B cell (primary cell): ENCODE results near the gene CENPQ. TPM values are rescaled to one million over a fixed set of nuclear protein-coding genes. Genes with fewer than 3 reads are reported as not detected.

ENCODE experiments used
- ATAC-seq: fragments of 200-7000 bp; cut with Tn5 transposase; one replicate; pipeline ENCODE4 v1.10.0; 2021; ENCODE audit warnings: low read depth, mild to moderate bottlenecking, moderate number of reproducible peaks, moderate library complexity
- CTCF ChIA-PET: fragments of 350-600 bp; sonication (Branson Sonifier 250); formaldehyde crosslinking; loops from one replicate; lab custom pipeline; 2021; ENCODE audit warnings: antibody characterized with exemption, inconsistent platforms; lab: Charles Lee
- POLR2A ChIA-PET: fragments of 350-600 bp; sonication (Branson Sonifier 250); formaldehyde crosslinking; loops from one replicate; lab custom pipeline; 2021; ENCODE audit warnings: antibody characterized with exemption; lab: Charles Lee
- DNase-seq: peaks from one replicate; pipeline ENCODE4 v3.0.0; 2013
- H2AFZ ChIP-seq: 2 replicates; pipeline ENCODE4 v1.6.1; 2012; ENCODE audit warnings: mild to moderate bottlenecking, low read depth, low read length; ENCODE audit not compliant: insufficient read depth, poor library complexity, severe bottlenecking
- H3K27ac ChIP-seq, 2 donors: 1 replicate in 1 of 2; 2 replicates in 1 of 2; pipeline ENCODE4 v1.5.1; 2012 to 2013; ENCODE audit warnings: low read length in 2 of 2, mild to moderate bottlenecking in 2 of 2, moderate library complexity in 1 of 2
- H3K27me3 ChIP-seq, 4 experiments: fragments of 200-600 bp in 1 of 4; sonication (generic) in 1 of 4; replicated peaks in 1 of 4; 1 replicate in 2 of 4; 2 replicates in 2 of 4; pipeline versions ENCODE4 v1.6.1 to v1.7.0; 2013 to 2016; ENCODE audit warnings: low read length in 3 of 4, mild to moderate bottlenecking in 2 of 4, mixed read lengths in 1 of 4, moderate library complexity in 1 of 4; ENCODE audit not compliant: insufficient read depth in 4 of 4, control insufficient read depth in 3 of 4; ENCODE audit errors: control extremely low read depth in 1 of 4
- H3K36me3 ChIP-seq, 2 experiments: replicated peaks in 1 of 2; 1 replicate in 1 of 2; 2 replicates in 1 of 2; pipeline versions ENCODE4 v1.6.1 to v1.7.1; 2013; ENCODE audit warnings: low read length in 1 of 2; ENCODE audit not compliant: insufficient read depth in 2 of 2, control insufficient read depth in 1 of 2; ENCODE audit errors: control extremely low read depth in 1 of 2, extremely low read depth in 1 of 2
- H3K4me1 ChIP-seq, 2 donors: fragments of 200-600 bp in 1 of 2; sonication (generic) in 1 of 2; 1 replicate in 1 of 2; 2 replicates in 1 of 2; pipeline versions ENCODE4 v1.5.1 to v1.6.1; 2013 to 2017; ENCODE audit warnings: low read length in 2 of 2; ENCODE audit not compliant: control insufficient read depth in 2 of 2, insufficient read depth in 2 of 2
- H3K4me2 ChIP-seq: replicated peaks from 2 replicates; pipeline ENCODE3; 2012; ENCODE audit warnings: mild to moderate bottlenecking, low read depth, low read length; ENCODE audit not compliant: poor library complexity, severe bottlenecking
- H3K4me3 ChIP-seq, 5 experiments: fragments of 200-600 bp in 1 of 5; sonication (generic) in 1 of 5; 1 replicate in 3 of 5; 2 replicates in 2 of 5; pipeline versions ENCODE4 v1.5.1 to v1.7.0; 2011 to 2016; ENCODE audit warnings: low read length in 4 of 5, mild to moderate bottlenecking in 4 of 5, low read depth in 2 of 5, control low read depth in 1 of 5, moderate library complexity in 1 of 5; ENCODE audit not compliant: insufficient read depth in 1 of 5; ENCODE audit errors: control extremely low read depth in 1 of 5, extremely low read depth in 1 of 5
- H3K79me2 ChIP-seq: fragments of 200-600 bp; sonication (generic); one replicate; pipeline ENCODE4 v1.6.0; 2016; ENCODE audit warnings: low read length; ENCODE audit not compliant: control insufficient read depth, insufficient read depth
- H3K9ac ChIP-seq: fragments of 200-600 bp; sonication (generic); 2 replicates; pipeline ENCODE4 v1.6.1; 2017; ENCODE audit warnings: mild to moderate bottlenecking, low read length, moderate library complexity
- H3K9me3 ChIP-seq, 3 donors: one replicate each; pipeline versions ENCODE4 v1.6.1 to v1.7.1; 2013; ENCODE audit warnings: low read length in 2 of 3; ENCODE audit not compliant: control insufficient read depth in 2 of 3, insufficient read depth in 1 of 3; ENCODE audit errors: control extremely low read depth in 1 of 3
- H4K20me1 ChIP-seq: 2 replicates; pipeline ENCODE4 v1.6.0; 2012; ENCODE audit warnings: mild to moderate bottlenecking, low read length; ENCODE audit not compliant: insufficient read depth, control insufficient read depth, poor library complexity, severe bottlenecking
- H3K27ac Mint-ChIP-seq: one replicate; pipeline ENCODE4 v1.8.0; 2021; ENCODE audit warnings: mixed read lengths
- H3K27me3 Mint-ChIP-seq: one replicate; pipeline ENCODE4 v1.8.0; 2021; ENCODE audit warnings: mixed read lengths
- H3K4me1 Mint-ChIP-seq: one replicate; pipeline ENCODE4 v1.8.0; 2021; ENCODE audit warnings: mixed read lengths
- H3K4me3 Mint-ChIP-seq: one replicate; pipeline ENCODE4 v1.8.0; 2021; ENCODE audit warnings: mixed read lengths
- H3K9me3 Mint-ChIP-seq: one replicate; pipeline ENCODE4 v1.8.0; 2022; ENCODE audit warnings: mixed read lengths; ENCODE audit not compliant: insufficient read depth
- EZH2 ChIP-seq: IDR thresholded peaks from 2 replicates; pipeline ENCODE4 v1.6.1; 2012; ENCODE audit warnings: borderline replicate concordance, low read depth, mild to moderate bottlenecking, moderate library complexity, low read length; ENCODE audit not compliant: insufficient read depth, poor library complexity, severe bottlenecking
- WGBS: methylation state at CpG from one replicate; pipeline ENCODE4 v1.1.5; 2013; ENCODE audit warnings: missing lambda C conversion rate; ENCODE audit not compliant: insufficient coverage; 5-methylcytosine and 5-hydroxymethylcytosine counted together
- intact Hi-C: fragments of 100-400 bp; cut with micrococcal nuclease; formaldehyde crosslinking; loops from one replicate; pipeline ENCODE4 v1.10.0; 2022
- polyA plus RNA-seq: library from polyadenylated mRNA; depleted of rRNA; stranded (reverse); fragments of >200 nt; gene quantifications from 2 replicates; pipeline ENCODE4 v1.2.3, GENCODE V29; 2012
- total RNA-seq, 2 donors: library from RNA; stranded (reverse); fragments of 120-200 nt in 1 of 2; gene quantifications; 1 replicate in 1 of 2; 2 replicates in 1 of 2; pipeline versions ENCODE4 v1.2.3 to v1.2.4, GENCODE V29; 2013 to 2022
- TF ChIP-seq, protein P1 (sequence below): fragments of 200-600 bp; IDR thresholded peaks from one replicate; pipeline ENCODE4 v1.8.0; 2022; ENCODE audit warnings: antibody characterized with exemption, mild to moderate bottlenecking

Gene CENPQ
- total and polyA plus RNA-seq, 2 donors (not counting 1 experiment from before 2014, with no cell fraction given): 3.3 to 6.6 TPM

DNA sequence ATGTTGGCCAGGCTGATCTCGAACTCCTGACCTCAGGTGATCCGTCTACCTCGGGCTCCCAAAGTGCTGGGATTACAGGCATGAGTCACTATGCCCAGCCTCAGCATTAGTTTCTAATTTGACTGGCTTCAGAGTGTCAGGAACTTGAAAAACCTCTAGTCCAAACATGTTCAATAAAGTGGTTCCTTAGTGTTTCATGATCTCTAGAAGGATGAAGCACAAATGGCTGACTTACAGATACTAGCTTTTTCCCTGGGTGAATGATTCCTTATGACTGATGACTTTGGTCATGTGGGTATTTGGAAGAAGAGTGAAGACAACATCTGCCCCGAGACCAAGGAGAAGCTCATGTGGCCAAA lies 53.0 kb downstream of the CENPQ start:
- peaks cover 6% of the 10 kb centered on the region for H3K27me3 Mint-ChIP-seq
- WGBS: 63% methylated on average over 3 of the region's 4 CpGs
- no peak overlapping the region for H3K9ac ChIP-seq
- no peak overlapping the region for H3K4me3 ChIP-seq
- no peaks in the 10 kb centered on the region for H3K9me3 ChIP-seq
- H3K4me3 Mint-ChIP-seq: no peak overlapping the region
- CTCF ChIA-PET: no interaction called here
- DNase-seq: no peak
- H3K4me1 ChIP-seq: no peaks in the 10 kb centered on the region
- H4K20me1 ChIP-seq: no peaks in the 10 kb centered on the region
- ATAC-seq: no peak
- H3K4me2 ChIP-seq: no peak overlapping the region
- no peak overlapping the region for H2AFZ ChIP-seq
- H3K27me3 ChIP-seq: no peaks in the 10 kb centered on the region
- no peaks in the 10 kb centered on the region for H3K79me2 ChIP-seq
- no peaks in the 10 kb centered on the region for H3K36me3 ChIP-seq
- H3K27ac ChIP-seq: no peak overlapping the region
- POLR2A ChIA-PET: no interaction called here
- no peaks in the 10 kb centered on the region for H3K4me1 Mint-ChIP-seq
- TF ChIP-seq EZH2: no peak
- intact Hi-C loops: no loop called here
- no peak overlapping the region for H3K27ac Mint-ChIP-seq
- no peaks in the 10 kb centered on the region for H3K9me3 Mint-ChIP-seq

DNA sequence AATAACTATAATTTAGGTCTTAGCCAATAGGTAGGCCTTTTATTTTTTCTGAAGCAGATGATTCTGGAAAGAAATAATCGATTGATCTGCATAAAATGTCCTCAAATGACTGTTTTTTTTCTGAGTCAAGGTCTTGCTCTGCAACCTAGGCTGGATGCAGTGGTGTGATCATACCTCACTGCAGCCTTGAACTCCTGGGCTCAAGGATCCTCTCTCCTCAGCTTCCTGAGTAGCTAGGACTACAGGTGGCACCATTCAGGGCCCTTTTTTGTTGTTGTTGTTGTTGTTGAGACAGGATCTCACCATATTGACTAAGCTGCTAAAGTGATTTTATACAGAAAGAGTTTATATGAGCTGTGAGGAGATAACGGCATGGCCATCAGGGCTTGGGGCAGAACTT lies 54.7 kb downstream of the CENPQ start:
- Histone ChIP-seq H3K9me3 (no peaks in the 10 kb centered on the region), H2AFZ (no peak overlapping the region), H4K20me1 (no peaks in the 10 kb centered on the region), H3K27me3 (no peaks in the 10 kb centered on the region), H3K4me3 (no peak overlapping the region), H3K79me2 (no peaks in the 10 kb centered on the region), H3K4me2 (no peak overlapping the region), H3K9ac (no peak overlapping the region), H3K4me1 (no peaks in the 10 kb centered on the region), H3K27ac (no peak overlapping the region), H3K36me3 (no peaks in the 10 kb centered on the region)
- Mint-ChIP-seq H3K4me3 (no peak overlapping the region), H3K27ac (no peak overlapping the region), H3K9me3 (no peaks in the 10 kb centered on the region), H3K4me1 (no peaks in the 10 kb centered on the region), H3K27me3 (peaks cover 6% of the 10 kb centered on the region)
- intact Hi-C loops: no loop called here
- ChIA-PET POLR2A (no interaction called here), CTCF (interaction anchor here (0.6 kb wide), 1 partner anchor 14 kb away, joined by 5 read pairs; no protein-coding TSS in a partner anchor)
- ATAC-seq (no peak), DNase-seq (no peak)
- TF ChIP-seq EZH2: no peak
- TF ChIP-seq, protein P1, sequence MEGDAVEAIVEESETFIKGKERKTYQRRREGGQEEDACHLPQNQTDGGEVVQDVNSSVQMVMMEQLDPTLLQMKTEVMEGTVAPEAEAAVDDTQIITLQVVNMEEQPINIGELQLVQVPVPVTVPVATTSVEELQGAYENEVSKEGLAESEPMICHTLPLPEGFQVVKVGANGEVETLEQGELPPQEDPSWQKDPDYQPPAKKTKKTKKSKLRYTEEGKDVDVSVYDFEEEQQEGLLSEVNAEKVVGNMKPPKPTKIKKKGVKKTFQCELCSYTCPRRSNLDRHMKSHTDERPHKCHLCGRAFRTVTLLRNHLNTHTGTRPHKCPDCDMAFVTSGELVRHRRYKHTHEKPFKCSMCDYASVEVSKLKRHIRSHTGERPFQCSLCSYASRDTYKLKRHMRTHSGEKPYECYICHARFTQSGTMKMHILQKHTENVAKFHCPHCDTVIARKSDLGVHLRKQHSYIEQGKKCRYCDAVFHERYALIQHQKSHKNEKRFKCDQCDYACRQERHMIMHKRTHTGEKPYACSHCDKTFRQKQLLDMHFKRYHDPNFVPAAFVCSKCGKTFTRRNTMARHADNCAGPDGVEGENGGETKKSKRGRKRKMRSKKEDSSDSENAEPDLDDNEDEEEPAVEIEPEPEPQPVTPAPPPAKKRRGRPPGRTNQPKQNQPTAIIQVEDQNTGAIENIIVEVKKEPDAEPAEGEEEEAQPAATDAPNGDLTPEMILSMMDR: no peak
- 92% methylated on average over 2 of the region's 2 CpGs for WGBS
